ENCODE measurements around the gene SPSB1.
A peak's percentile ranks its signal among the peaks of the same experiment; 100 is the strongest.

The SPSB1 gene

GRCh38 chr1:9345922-9346321 lies 53.2 kb downstream of the SPSB1 start:
- H2BK5ac ChIP-seq (ENCODE audit: low read depth, low read length, poor library complexity) = no peak overlapping the region
- H3K27me3 ChIP-seq (ENCODE audit: insufficient read depth, low read length) = no peaks in the 10 kb centered on the region
- H3K18ac ChIP-seq (ENCODE audit: low read length) = no peak overlapping the region
- no peaks in the 10 kb centered on the region for H3K79me1 ChIP-seq (ENCODE audit: low read length)
- H4K91ac ChIP-seq (ENCODE audit: low read depth, low read length) = no peak overlapping the region
- H3K4me3 ChIP-seq (ENCODE audit: low read depth, low read length) = no peak overlapping the region
- no peak overlapping the region for H2BK120ac ChIP-seq (ENCODE audit: insufficient read depth, low read length, poor library complexity)
- H3K4ac ChIP-seq (ENCODE audit: low read depth, low read length) = peak overlapping the region; percentile 13
- no peak overlapping the region for H3K9ac ChIP-seq (ENCODE audit: low read length)
- peak; percentile 47 to 76 for DNase-seq
- no peak overlapping the region for H2AK5ac ChIP-seq (ENCODE audit: low read length)
- no peak overlapping the region for H3K23ac ChIP-seq (ENCODE audit: low read length)
- no peak overlapping the region for H4K12ac ChIP-seq (ENCODE audit: low read depth, low read length)
- H3K79me2 ChIP-seq (ENCODE audit: control insufficient read depth, insufficient read depth, low read length, poor library complexity) = peaks cover 48% of the 10 kb centered on the region
- no peak overlapping the region for H3K27ac ChIP-seq (ENCODE audit: low read depth, low read length)
- peaks cover 36 to 55% of the 10 kb centered on the region in 2 experiments for H3K4me1 ChIP-seq (ENCODE audit: control insufficient read depth in 1 of 2, insufficient read depth in 2 of 2, low read length in 2 of 2)
- peaks cover 7% of the 10 kb centered on the region for H3K9me3 ChIP-seq (ENCODE audit: insufficient read depth, low read depth, low read length)
- H4K8ac ChIP-seq (ENCODE audit: low read depth, low read length) = no peak overlapping the region
- H2BK12ac ChIP-seq (ENCODE audit: low read length) = no peak overlapping the region
- H3K36me3 ChIP-seq (ENCODE audit: control insufficient read depth in 1 of 2, insufficient read depth in 2 of 2, low read length in 2 of 2) = peaks cover 42 to 55% of the 10 kb centered on the region in 2 experiments
- no CpG with 5 or more reads among the region's 9 CpGs for WGBS (ENCODE audit: extremely low coverage, insufficient coverage, insufficient read length)
- H2AFZ ChIP-seq (ENCODE audit: insufficient read depth, low read length, poor library complexity) = no peak overlapping the region
- H3K14ac ChIP-seq (ENCODE audit: low read length) = no peak overlapping the region
- H3K4me2 ChIP-seq (ENCODE audit: low read length) = no peak overlapping the region

DNA sequence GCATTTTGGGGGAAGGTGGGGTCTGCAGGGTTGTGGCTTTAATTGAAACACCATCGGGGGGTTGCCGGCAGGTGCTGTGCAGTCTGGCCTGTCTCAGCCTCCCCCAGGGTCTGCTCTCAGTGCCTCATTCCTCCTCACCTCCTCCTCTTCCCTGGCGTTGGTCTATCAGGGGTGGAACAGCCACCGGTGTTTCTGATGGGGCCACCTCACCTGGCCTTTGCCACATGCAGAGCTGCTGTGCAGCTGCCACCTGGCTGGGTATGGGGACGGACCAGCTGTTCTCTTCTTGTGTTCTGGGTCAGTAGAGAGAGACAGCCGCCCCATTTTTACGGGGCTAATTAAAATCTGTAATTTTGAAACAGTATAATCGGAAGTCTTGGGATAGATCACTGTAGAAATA lies 53.9 kb downstream of the SPSB1 start:
- Histone ChIP-seq H4K91ac (ENCODE audit: low read depth, low read length) (no peak overlapping the region), H2BK120ac (ENCODE audit: insufficient read depth, low read length, poor library complexity) (no peak overlapping the region)
- no CpG with 5 or more reads among the region's 8 CpGs for WGBS (ENCODE audit: extremely low coverage, insufficient coverage, insufficient read length)

GRCh38 chr1:9347095-9347850 lies 54.6 kb downstream of the SPSB1 start:
- Histone ChIP-seq H2AK5ac (ENCODE audit: low read length) (no peak overlapping the region), H2BK12ac (ENCODE audit: low read length) (no peak overlapping the region), H4K12ac (ENCODE audit: low read depth, low read length) (no peak overlapping the region), H3K23ac (ENCODE audit: low read length) (no peak overlapping the region), H3K18ac (ENCODE audit: low read length) (no peak overlapping the region), H4K91ac (ENCODE audit: low read depth, low read length) (no peak overlapping the region), H4K8ac (ENCODE audit: low read depth, low read length) (no peak overlapping the region), H3K4me1 (ENCODE audit: control insufficient read depth in 1 of 2, insufficient read depth in 2 of 2, low read length in 2 of 2) (peaks cover 35 to 56% of the 10 kb centered on the region in 2 experiments), H2BK120ac (ENCODE audit: insufficient read depth, low read length, poor library complexity) (no peak overlapping the region), H3K27ac (ENCODE audit: low read depth, low read length) (no peak overlapping the region), H3K9ac (ENCODE audit: low read length) (no peak overlapping the region), H3K27me3 (ENCODE audit: insufficient read depth, low read length) (no peaks in the 10 kb centered on the region), H3K36me3 (ENCODE audit: control insufficient read depth in 1 of 2, insufficient read depth in 2 of 2, low read length in 2 of 2) (peaks cover 47 to 48% of the 10 kb centered on the region in 2 experiments), H2BK5ac (ENCODE audit: low read depth, low read length, poor library complexity) (no peak overlapping the region), H3K79me1 (ENCODE audit: low read length) (no peaks in the 10 kb centered on the region), H3K14ac (ENCODE audit: low read length) (no peak overlapping the region), H3K4me2 (ENCODE audit: low read length) (no peak overlapping the region), H3K79me2 (ENCODE audit: control insufficient read depth, insufficient read depth, low read length, poor library complexity) (peaks cover 52% of the 10 kb centered on the region), H2AFZ (ENCODE audit: insufficient read depth, low read length, poor library complexity) (no peak overlapping the region), H3K4me3 (ENCODE audit: low read depth, low read length) (no peak overlapping the region), H3K4ac (ENCODE audit: low read depth, low read length) (peak overlapping the region; percentile 46), H3K9me3 (ENCODE audit: insufficient read depth, low read depth, low read length) (peaks cover 7% of the 10 kb centered on the region)
- WGBS (ENCODE audit: extremely low coverage, insufficient coverage, insufficient read length) = no CpG with 5 or more reads among the region's 14 CpGs
- no peak for DNase-seq

More for the DNA sequence above, 53.9 kb downstream of the SPSB1 start:
- no peak for DNase-seq
- Histone ChIP-seq H3K4me3 (ENCODE audit: low read depth, low read length) (no peak overlapping the region), H3K9ac (ENCODE audit: low read length) (no peak overlapping the region), H3K4me2 (ENCODE audit: low read length) (no peak overlapping the region), H3K79me1 (ENCODE audit: low read length) (no peaks in the 10 kb centered on the region), H3K18ac (ENCODE audit: low read length) (no peak overlapping the region), H3K14ac (ENCODE audit: low read length) (no peak overlapping the region), H2AFZ (ENCODE audit: insufficient read depth, low read length, poor library complexity) (no peak overlapping the region), H3K27ac (ENCODE audit: low read depth, low read length) (no peak overlapping the region), H3K4ac (ENCODE audit: low read depth, low read length) (peak overlapping the region; percentile 36), H3K27me3 (ENCODE audit: insufficient read depth, low read length) (no peaks in the 10 kb centered on the region), H2AK5ac (ENCODE audit: low read length) (no peak overlapping the region), H3K23ac (ENCODE audit: low read length) (no peak overlapping the region), H3K9me3 (ENCODE audit: insufficient read depth, low read depth, low read length) (peaks cover 7% of the 10 kb centered on the region), H3K79me2 (ENCODE audit: control insufficient read depth, insufficient read depth, low read length, poor library complexity) (peaks cover 53% of the 10 kb centered on the region), H2BK12ac (ENCODE audit: low read length) (no peak overlapping the region), H4K8ac (ENCODE audit: low read depth, low read length) (no peak overlapping the region), H2BK5ac (ENCODE audit: low read depth, low read length, poor library complexity) (no peak overlapping the region), H4K12ac (ENCODE audit: low read depth, low read length) (no peak overlapping the region), H3K4me1 (ENCODE audit: control insufficient read depth in 1 of 2, insufficient read depth in 2 of 2, low read length in 2 of 2) (peaks cover 35 to 55% of the 10 kb centered on the region in 2 experiments), H3K36me3 (ENCODE audit: control insufficient read depth in 1 of 2, insufficient read depth in 2 of 2, low read length in 2 of 2) (peaks cover 45 to 54% of the 10 kb centered on the region in 2 experiments)

- no peak overlapping the region for H3K9ac ChIP-seq (ENCODE audit: low read length)
- H4K8ac ChIP-seq (ENCODE audit: low read depth, low read length) = no peak overlapping the region
- no peak overlapping the region for H3K14ac ChIP-seq (ENCODE audit: low read length)
- no peak overlapping the region for H2BK5ac ChIP-seq (ENCODE audit: low read depth, low read length, poor library complexity)
- WGBS (ENCODE audit: extremely low coverage, insufficient coverage, insufficient read length) = no CpG with 5 or more reads among the region's 22 CpGs
- DNase-seq = peak; percentile 75 to 78
- H4K12ac ChIP-seq (ENCODE audit: low read depth, low read length) = no peak overlapping the region
- H2BK120ac ChIP-seq (ENCODE audit: insufficient read depth, low read length, poor library complexity) = no peak overlapping the region
- peaks cover 7% of the 10 kb centered on the region for H3K9me3 ChIP-seq (ENCODE audit: insufficient read depth, low read depth, low read length)
- no peak overlapping the region for H2AFZ ChIP-seq (ENCODE audit: insufficient read depth, low read length, poor library complexity)
- no peak overlapping the region for H3K27ac ChIP-seq (ENCODE audit: low read depth, low read length)
- peaks cover 32 to 47% of the 10 kb centered on the region in 2 experiments for H3K4me1 ChIP-seq (ENCODE audit: control insufficient read depth in 1 of 2, insufficient read depth in 2 of 2, low read length in 2 of 2)
- H3K36me3 ChIP-seq (ENCODE audit: control insufficient read depth in 1 of 2, insufficient read depth in 2 of 2, low read length in 2 of 2) = peaks cover 42 to 51% of the 10 kb centered on the region in 2 experiments
- no peak overlapping the region for H3K4me2 ChIP-seq (ENCODE audit: low read length)
- peaks cover 43% of the 10 kb centered on the region for H3K79me2 ChIP-seq (ENCODE audit: control insufficient read depth, insufficient read depth, low read length, poor library complexity)
- no peak overlapping the region for H3K4me3 ChIP-seq (ENCODE audit: low read depth, low read length)
- H3K18ac ChIP-seq (ENCODE audit: low read length) = peak overlapping the region; percentile 4
- peak overlapping the region; percentile 25 for H3K4ac ChIP-seq (ENCODE audit: low read depth, low read length)
- no peak overlapping the region for H4K91ac ChIP-seq (ENCODE audit: low read depth, low read length)
- H3K79me1 ChIP-seq (ENCODE audit: low read length) = no peaks in the 10 kb centered on the region
- no peak overlapping the region for H2BK12ac ChIP-seq (ENCODE audit: low read length)
- H3K27me3 ChIP-seq (ENCODE audit: insufficient read depth, low read length) = no peaks in the 10 kb centered on the region
- no peak overlapping the region for H3K23ac ChIP-seq (ENCODE audit: low read length)
- H2AK5ac ChIP-seq (ENCODE audit: low read length) = no peak overlapping the region
Observed at GRCh38 chr1:9349331-9349851, 56.7 kb downstream of the SPSB1 start.
